Karpas-422 (cell line): ENCODE measurements around the gene TMEM161A. TPM values are rescaled to one million over a fixed set of nuclear protein-coding genes. Genes with fewer than 3 reads are reported as not detected.
"Not testable (repeated sequence)": the region's sequence is repeated elsewhere in the genome, so short reads cannot be mapped to it uniquely, and the experiment has no call there.

Source experiments
- DNase-seq: peaks from one replicate; pipeline ENCODE4 v3.0.0-alpha.2; 2015
- H2AFZ ChIP-seq: fragments of 200-600 bp; sonication (generic); 2 replicates; pipeline ENCODE4 v1.6.1; 2014; ENCODE audit warnings: antibody characterized with exemption, low read length, mixed read lengths
- H3K27ac ChIP-seq: fragments of 200-600 bp; sonication (generic); 2 replicates; pipeline ENCODE4 v1.5.1; 2014; ENCODE audit warnings: mild to moderate bottlenecking, low read length, moderate library complexity
- H3K27me3 ChIP-seq: fragments of 200-600 bp; sonication (generic); 2 replicates; pipeline ENCODE4 v1.6.1; 2014; ENCODE audit warnings: low read length, mixed read lengths
- H3K36me3 ChIP-seq: fragments of 200-600 bp; sonication (generic); 2 replicates; pipeline ENCODE4 v1.6.1; 2014; ENCODE audit warnings: low read length, mixed read lengths; ENCODE audit not compliant: insufficient read depth
- H3K4me1 ChIP-seq: fragments of 200-600 bp; sonication (generic); 2 replicates; pipeline ENCODE4 v1.6.1; 2014; ENCODE audit warnings: mild to moderate bottlenecking, low read length, mixed read lengths
- H3K4me2 ChIP-seq: fragments of 200-600 bp; sonication (generic); 2 replicates; pipeline ENCODE4 v1.6.1; 2014; ENCODE audit warnings: low read length, low read depth, mild to moderate bottlenecking; ENCODE audit not compliant: poor library complexity, severe bottlenecking
- H3K4me3 ChIP-seq: fragments of 200-600 bp; sonication (generic); 2 replicates; pipeline ENCODE4 v1.5.1; 2014; ENCODE audit warnings: mild to moderate bottlenecking, antibody characterized with exemption, low read length, mixed read lengths
- H3K79me2 ChIP-seq: fragments of 200-600 bp; sonication (generic); 2 replicates; pipeline ENCODE4 v1.6.1; 2014; ENCODE audit warnings: mild to moderate bottlenecking, low read length, mixed read lengths
- H3K9ac ChIP-seq: fragments of 200-600 bp; sonication (generic); 2 replicates; pipeline ENCODE4 v1.6.0; 2014; ENCODE audit warnings: low read length
- H3K9me2 ChIP-seq: fragments of 200-600 bp; sonication (generic), shearing (Covaris generic); replicated peaks from 2 replicates; pipeline ENCODE4 v1.6.0; 2014; ENCODE audit warnings: mild to moderate bottlenecking, low read length, moderate library complexity; ENCODE audit not compliant: insufficient read depth
- H3K9me3 ChIP-seq: fragments of 300-700, 200-600 bp; sonication (generic); 2 replicates; pipeline ENCODE4 v1.6.1; 2014; ENCODE audit warnings: low read length, mixed read lengths
- H4K20me1 ChIP-seq: fragments of 200-600 bp; sonication (generic); 2 replicates; pipeline ENCODE4 v1.6.1; 2014; ENCODE audit warnings: mild to moderate bottlenecking, antibody characterized with exemption, low read length, low read depth; ENCODE audit not compliant: insufficient read depth
- total RNA-seq: library from RNA; depleted of rRNA; stranded (reverse); fragments of >200 nt; shearing (Covaris generic); gene quantifications from 2 replicates; pipeline ENCODE4 v1.2.3, GENCODE V29; 2014; ENCODE audit warnings: low replicate concordance; rRNA removed

Gene TMEM161A
- 24.9 and 58.5 TPM in 2 replicates for total RNA-seq

GRCh38 chr19:19138109-19138981 lies at the start of gene TMEM161A:
Gene TMEM161A (minus strand): TSS chr19:19138478. CDS start chr19:19138428, 50 bp downstream.
- Histone ChIP-seq H3K27ac (peak within 1 kb of the TSS; percentile 21; the same call in 1 of the 2 replicates), H3K79me2 (peaks cover 11% of the 10 kb centered on the region; the same call in 1 of the 2 replicates), H3K9me2 (no peaks in the 10 kb centered on the region), H3K4me2 (peak within 1 kb of the TSS; percentile 99), H3K27me3 (no peaks in the 10 kb centered on the region), H4K20me1 (no peaks in the 10 kb centered on the region), H2AFZ (peak within 1 kb of the TSS; percentile 75), H3K4me1 (peaks cover 16% of the 10 kb centered on the region), H3K4me3 (peak within 1 kb of the TSS; percentile 85), H3K9ac (peak within 1 kb of the TSS; percentile 86), H3K36me3 (no peaks in the 10 kb centered on the region), H3K9me3 (no peaks in the 10 kb centered on the region)
- peak; percentile 99 for DNase-seq

GRCh38 chr19:19186742-19187141 lies 48.5 kb upstream of the TMEM161A start:
- Histone ChIP-seq H3K9ac (no peak overlapping the region), H3K9me2 (no peaks in the 10 kb centered on the region), H3K4me3 (no peak overlapping the region), H3K27me3 (no peaks in the 10 kb centered on the region), H3K79me2 (peaks cover 28% of the 10 kb centered on the region), H4K20me1 (no peaks in the 10 kb centered on the region), H3K27ac (no peak overlapping the region), H3K4me1 (peaks cover 15% of the 10 kb centered on the region), H2AFZ (no peak overlapping the region), H3K36me3 (peaks cover 30% of the 10 kb centered on the region), H3K9me3 (no peaks in the 10 kb centered on the region; the same call in 1 of the 2 replicates), H3K4me2 (no peak overlapping the region)
- no peak for DNase-seq

- Histone ChIP-seq H3K27me3 (no peaks in the 10 kb centered on the region), H3K9ac (no peak overlapping the region), H3K4me2 (no peak overlapping the region), H3K9me2 (no peaks in the 10 kb centered on the region), H3K79me2 (peaks cover 22% of the 10 kb centered on the region), H2AFZ (no peak overlapping the region), H3K4me3 (no peak overlapping the region), H3K9me3 (no peaks in the 10 kb centered on the region; the same call in 1 of the 2 replicates), H3K4me1 (peaks cover 13% of the 10 kb centered on the region), H3K36me3 (peaks cover 36% of the 10 kb centered on the region), H4K20me1 (no peaks in the 10 kb centered on the region), H3K27ac (no peak overlapping the region)
- DNase-seq, result peak; percentile 89
Measured at GRCh38 chr19:19185853-19186740, 47.8 kb upstream of the TMEM161A start.

GRCh38 chr19:19181488-19181998 lies 43.3 kb upstream of the TMEM161A start:
- no peaks in the 10 kb centered on the region for H3K27me3 ChIP-seq
- H2AFZ ChIP-seq, result no peak overlapping the region
- H3K4me2 ChIP-seq, result no peak overlapping the region
- H3K79me2 ChIP-seq, result no peaks in the 10 kb centered on the region; the same call in 1 of the 2 replicates
- DNase-seq, result no peak
- H3K9ac ChIP-seq, result no peak overlapping the region
- no peak overlapping the region for H3K27ac ChIP-seq
- H3K4me1 ChIP-seq, result no peaks in the 10 kb centered on the region
- no peaks in the 10 kb centered on the region; the same call in 1 of the 2 replicates for H3K9me3 ChIP-seq
- no peaks in the 10 kb centered on the region for H4K20me1 ChIP-seq
- H3K4me3 ChIP-seq, result no peak overlapping the region
- no peaks in the 10 kb centered on the region for H3K9me2 ChIP-seq
- peaks cover 37% of the 10 kb centered on the region for H3K36me3 ChIP-seq

- Histone ChIP-seq H3K9me2 (no peaks in the 10 kb centered on the region), H3K4me1 (peaks cover 6% of the 10 kb centered on the region), H3K36me3 (peaks cover 31% of the 10 kb centered on the region), H2AFZ (no peak overlapping the region), H3K27ac (no peak overlapping the region), H3K79me2 (no peaks in the 10 kb centered on the region), H3K9ac (no peak overlapping the region), H3K27me3 (no peaks in the 10 kb centered on the region), H4K20me1 (no peaks in the 10 kb centered on the region), H3K4me2 (no peak overlapping the region), H3K4me3 (no peak overlapping the region), H3K9me3 (no peaks in the 10 kb centered on the region; the same call in 1 of the 2 replicates)
- DNase-seq, result no peak
Measured at GRCh38 chr19:19179548-19180441, 41.5 kb upstream of the TMEM161A start.

- Histone ChIP-seq H3K9me2 (no peaks in the 10 kb centered on the region), H3K9me3 (no peaks in the 10 kb centered on the region; the same call in 1 of the 2 replicates), H3K27me3 (no peaks in the 10 kb centered on the region), H3K36me3 (peaks cover 21% of the 10 kb centered on the region), H2AFZ (no peak overlapping the region), H3K4me1 (peaks cover 31% of the 10 kb centered on the region), H3K4me3 (no peak overlapping the region), H3K79me2 (no peaks in the 10 kb centered on the region), H3K9ac (no peak overlapping the region), H3K4me2 (no peak overlapping the region), H4K20me1 (no peaks in the 10 kb centered on the region), H3K27ac (no peak overlapping the region)
- DNase-seq, result no peak
Measured at GRCh38 chr19:19176950-19177349, 38.7 kb upstream of the TMEM161A start.

GRCh38 chr19:19173243-19173642 lies 35.0 kb upstream of the TMEM161A start:
- not testable (repeated sequence) for H3K27me3 ChIP-seq, H3K4me3 ChIP-seq, H3K9me3 ChIP-seq, H4K20me1 ChIP-seq, H2AFZ ChIP-seq, H3K9me2 ChIP-seq, H3K4me2 ChIP-seq
- peaks cover 11% of the 10 kb centered on the region; the same call in 1 of the 2 replicates for H3K36me3 ChIP-seq
- H3K9ac ChIP-seq, result peak overlapping the region; percentile 21; the same call in 1 of the 2 replicates
- H3K4me1 ChIP-seq, result peaks cover 54% of the 10 kb centered on the region
- H3K27ac ChIP-seq, result peak overlapping the region; percentile 99
- peak; percentile 53 for DNase-seq
- H3K79me2 ChIP-seq, result peaks cover 22% of the 10 kb centered on the region
